K562 (cell line): ENCODE measurements around the gene CHCHD1. TPM values are rescaled to one million over a fixed set of nuclear protein-coding genes. Genes with fewer than 3 reads are reported as not detected.

Source experiments
- ATAC-seq: fragments of 200-7000 bp; cut with Tn5 transposase; 3 replicates; pipeline ENCODE4 v1.9.1; 2020; ENCODE audit warnings: moderate library complexity
- BruUV-seq: library from RNA; stranded (reverse); fragments of 400-500 nt; replicated peaks from 2 replicates; lab custom pipeline; 2021; lab: Mats Ljungman, UMichigan
- CTCF ChIA-PET: fragments of 300-600 bp; formaldehyde crosslinking; extraction: SDS; loops from one replicate; lab custom pipeline; 2021; ENCODE audit warnings: low intra/inter-chr PET ratio; lab: Yijun Ruan, JAX
- POLR2A ChIA-PET: fragments of 300-600, 350-650 bp; sonication (Branson Sonifier 250); formaldehyde crosslinking; extraction: SDS; loops from one replicate; lab custom pipeline; 2021; ENCODE audit warnings: antibody characterized with exemption, inconsistent platforms; lab: Yijun Ruan, JAX
- DNase-seq, 4 experiments: peaks; one replicate each; pipeline versions ENCODE4 v3.0.0 to v3.0.0-alpha.2; 2011 to 2018; ENCODE audit warnings: low spot score in 3 of 4, mixed read lengths in 3 of 4; ENCODE audit errors: extremely low read depth in 1 of 4
- FAIRE-seq: peaks from 2 replicates; lab custom pipeline; 2011; peaks lifted over from hg19 to GRCh38; lab: Jason Lieb, UNC
- H2AFZ ChIP-seq: 2 replicates; pipeline ENCODE4 v1.6.0; 2011; ENCODE audit warnings: low read depth, low read length, control low read depth, inconsistent platforms
- H3K27ac ChIP-seq: fragments of 200-600 bp; 3 replicates; pipeline ENCODE4 v1.8.0; 2011; ENCODE audit warnings: low read depth, mild to moderate bottlenecking, control low read depth, inconsistent platforms, low read length, moderate library complexity, mixed read lengths; ENCODE audit errors: extremely low read depth
- H3K27me3 ChIP-seq, 2 experiments: fragments of 300-600 bp in 1 of 2; 2 replicates in 1 of 2; 3 replicates in 1 of 2; pipeline versions ENCODE4 v1.6.0 to v1.8.0; 2011; ENCODE audit warnings: inconsistent platforms in 2 of 2, low read length in 2 of 2, mild to moderate bottlenecking in 1 of 2, mixed read lengths in 1 of 2, moderate library complexity in 1 of 2; ENCODE audit not compliant: control insufficient read depth in 2 of 2, insufficient read depth in 2 of 2
- H3K36me3 ChIP-seq: fragments of 300-600 bp; 3 replicates; pipeline ENCODE4 v1.8.0; 2011; ENCODE audit warnings: mild to moderate bottlenecking, low read length, inconsistent platforms; ENCODE audit not compliant: control insufficient read depth, insufficient read depth
- H3K4me1 ChIP-seq, 2 experiments: fragments of 200-600 bp in 1 of 2; replicated peaks in 1 of 2; 2 replicates in 1 of 2; 3 replicates in 1 of 2; pipeline versions ENCODE4 v1.5.1 to v1.8.0; 2011; ENCODE audit warnings: inconsistent platforms in 2 of 2, low read length in 2 of 2, mild to moderate bottlenecking in 1 of 2, mixed read lengths in 1 of 2, moderate library complexity in 1 of 2; ENCODE audit not compliant: control insufficient read depth in 2 of 2, insufficient read depth in 2 of 2
- H3K4me2 ChIP-seq: 2 replicates; pipeline ENCODE4 v1.6.1; 2011; ENCODE audit warnings: low read length, control low read depth, inconsistent platforms, mixed read lengths; ENCODE audit not compliant: insufficient read depth
- H3K4me3 ChIP-seq: fragments of 200-600 bp; sonication (generic), shearing (Covaris generic); 2 replicates; pipeline ENCODE4 v1.5.1; 2016; ENCODE audit warnings: control low read depth, inconsistent platforms
- H3K79me2 ChIP-seq: fragments of 200-600 bp; 3 replicates; pipeline ENCODE4 v1.8.0; 2011; ENCODE audit warnings: low read length, inconsistent platforms; ENCODE audit not compliant: control insufficient read depth, insufficient read depth
- H3K9ac ChIP-seq, 2 experiments: 2 replicates each; pipeline versions ENCODE4 v1.6.0 to v1.6.1; 2011; ENCODE audit warnings: low read depth in 2 of 2, low read length in 2 of 2, control low read depth in 1 of 2, inconsistent platforms in 1 of 2, mild to moderate bottlenecking in 1 of 2, mixed read lengths in 1 of 2; ENCODE audit not compliant: insufficient read depth in 1 of 2
- H3K9me1 ChIP-seq: one replicate; pipeline ENCODE4 v1.6.0; 2011; ENCODE audit warnings: inconsistent platforms, mild to moderate bottlenecking, low read length, moderate library complexity; ENCODE audit not compliant: control insufficient read depth, insufficient read depth
- H3K9me3 ChIP-seq: replicated peaks from 2 replicates; pipeline ENCODE4 v1.5.1; 2011; ENCODE audit warnings: low read depth, low read length, inconsistent platforms; ENCODE audit not compliant: control insufficient read depth, insufficient read depth
- H4K20me1 ChIP-seq: replicated peaks from 2 replicates; pipeline ENCODE4 v1.6.1; 2011; ENCODE audit warnings: low read length, inconsistent platforms, mixed read lengths; ENCODE audit not compliant: control insufficient read depth, insufficient read depth
- CBFA2T3 ChIP-seq: fragments of 450-650 bp; IDR thresholded peaks from 2 replicates; pipeline ENCODE4 v1.6.1; 2017
- COPS2 ChIP-seq: fragments of 450-650 bp; conservative IDR thresholded peaks from 2 replicates; pipeline ENCODE4 v1.6.1; 2016; ENCODE audit warnings: mild to moderate bottlenecking, moderate library complexity
- MTA3 ChIP-seq: fragments of 450-650 bp; formaldehyde crosslinking; IDR thresholded peaks from 2 replicates; pipeline ENCODE4 v1.6.1; 2017; ENCODE audit warnings: mild to moderate bottlenecking, borderline replicate concordance
- POLR2A ChIP-seq: fragments of 450-650 bp; conservative IDR thresholded peaks from 2 replicates; pipeline ENCODE4 v1.6.1; 2016
- POLR2AphosphoS5 ChIP-seq: IDR thresholded peaks from 2 replicates; pipeline ENCODE4 v1.6.1; 2011; ENCODE audit warnings: mild to moderate bottlenecking, low read depth, low read length, moderate library complexity; ENCODE audit not compliant: control insufficient read depth, insufficient read depth
- RBFOX2 ChIP-seq: fragments of 200-400 bp; formaldehyde crosslinking; IDR thresholded peaks from 2 replicates; pipeline ENCODE4 v1.6.1; 2017; ENCODE audit warnings: low read depth, mild to moderate bottlenecking, low read length, moderate library complexity
- RBM25 ChIP-seq: fragments of 200-400 bp; formaldehyde crosslinking; IDR thresholded peaks from 2 replicates; pipeline ENCODE4 v1.6.1; 2018; ENCODE audit warnings: low read length, low read depth, moderate library complexity; ENCODE audit not compliant: severe bottlenecking
- RERE ChIP-seq: sonication (generic); formaldehyde crosslinking; IDR thresholded peaks from 2 replicates; pipeline ENCODE4 v1.8.0; 2023; ENCODE audit warnings: missing genetic modification reagents, mild to moderate bottlenecking, borderline replicate concordance
- RNF219 ChIP-seq: fragments of 250-450 bp; sonication (Bioruptor Pico); IDR thresholded peaks from 2 replicates; pipeline ENCODE4 v1.5.0; 2022; ENCODE audit warnings: mild to moderate bottlenecking
- SRSF1 ChIP-seq: fragments of 200-400 bp; formaldehyde crosslinking; IDR thresholded peaks from 2 replicates; pipeline ENCODE4 v1.6.1; 2017; ENCODE audit warnings: mild to moderate bottlenecking, low read depth, low read length, moderate library complexity
- STAT5B ChIP-seq: fragments of 250-450 bp; sonication (Bioruptor Pico); IDR thresholded peaks from 2 replicates; pipeline ENCODE4 v1.8.0; 2021; ENCODE audit warnings: mild to moderate bottlenecking, inconsistent platforms
- ZNF41 ChIP-seq: fragments of 250-450 bp; sonication (Bioruptor Pico); conservative IDR thresholded peaks from 2 replicates; pipeline ENCODE4 v1.4.0; 2020; ENCODE audit warnings: mild to moderate bottlenecking
- ZNF717 ChIP-seq: fragments of 250-450 bp; sonication (Bioruptor Pico); IDR thresholded peaks from 2 replicates; pipeline ENCODE4 v1.5.0; 2021
- WGBS: fragments of 100-300 bp; shearing (Covaris generic); methylation state at CpG from one replicate; pipeline ENCODE4 v1.1.6; 2016; ENCODE audit warnings: low coverage, mixed read lengths; ENCODE audit not compliant: insufficient coverage; ENCODE audit errors: missing lambda C conversion rate; 5-methylcytosine and 5-hydroxymethylcytosine counted together
- in situ Hi-C: fragments of 300-500 bp; cut with MboI; formaldehyde crosslinking; loops from 4 replicates; pipeline ENCODE4 v1.15.0; 2018; ENCODE audit warnings: inconsistent platforms, mixed read lengths
- intact Hi-C: fragments of 100-400 bp; cut with micrococcal nuclease; formaldehyde crosslinking; loops from 2 replicates; pipeline ENCODE4 v1.14.2; 2022
- polyA plus RNA-seq, 8 experiments: library from polyadenylated mRNA; depleted of rRNA in 4 of 8; stranded (reverse) in 5 of 8; unstranded in 3 of 8; fragments of >200 nt; fragmentation: Nextera tagmentation in 2 of 8; fragmentation: Illumina TruSeq in 1 of 8; extraction: Ambion mirVana in 2 of 8; extraction: Trizol in 1 of 8; gene quantifications; 2 replicates each; pipeline versions ENCODE4 v1.2.1 to v1.2.3, GENCODE V29; 2011 to 2014; ENCODE audit warnings: inconsistent platforms in 1 of 8, missing spikeins in 1 of 8
- total RNA-seq, 7 experiments: library from RNA; depleted of rRNA in 6 of 7; stranded (reverse); fragments of >200 nt in 6 of 7; fragmentation: Illumina TruSeq in 2 of 7; extraction: Trizol in 2 of 7; gene quantifications; 2 replicates each; pipeline versions ENCODE4 v1.2.1 to v1.2.3, GENCODE V29; 2011 to 2021; ENCODE audit warnings: low replicate concordance in 1 of 7

The CHCHD1 gene
- total and polyA plus RNA-seq, 9 of the 15 experiments (the other 6 are each of a cell fraction or from before 2014, with no cell fraction given) = 52.9 to 126 (median 83.4) TPM

DNA sequence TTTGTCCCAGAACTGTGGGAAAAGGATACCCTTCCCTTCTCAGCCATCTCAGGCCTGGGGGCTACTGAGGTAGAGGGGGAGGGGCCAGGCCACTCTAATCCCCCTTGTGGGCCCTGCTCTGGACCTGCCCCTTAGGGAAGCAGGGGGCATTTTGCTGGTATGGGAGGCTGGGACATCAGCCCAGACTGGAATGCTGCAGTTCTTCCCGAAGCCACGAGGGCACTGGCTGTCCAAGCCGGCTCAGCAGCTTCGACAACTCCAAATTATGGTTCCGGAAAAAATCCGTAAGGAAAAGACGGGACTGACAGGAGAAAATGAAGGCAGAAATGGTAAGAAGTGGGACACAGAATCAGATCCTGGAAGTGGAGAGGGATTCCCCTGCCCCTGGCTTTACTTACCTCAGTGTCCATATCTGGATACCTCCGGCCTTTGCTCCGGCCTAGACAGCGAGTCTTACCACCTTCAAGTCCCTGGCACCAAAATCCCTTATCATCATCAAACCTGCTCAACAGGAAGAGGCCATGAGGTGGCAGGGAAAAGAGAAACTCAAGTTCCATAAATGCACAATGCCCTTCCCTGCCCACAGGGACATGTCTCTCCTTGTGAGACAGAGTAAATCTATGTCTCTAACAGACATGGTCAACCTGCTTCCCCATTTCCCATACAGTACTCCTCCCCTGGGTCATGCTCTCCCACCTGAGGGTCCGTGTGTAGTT lies 20.6 kb downstream of the CHCHD1 start:
- intact Hi-C loops (no loop called here), in situ Hi-C loops (no loop called here)
- H2AFZ ChIP-seq = no peak overlapping the region
- no peaks in the 10 kb centered on the region for H3K79me2 ChIP-seq
- peaks cover 93% of the 10 kb centered on the region for H3K36me3 ChIP-seq
- H4K20me1 ChIP-seq = peaks cover 5% of the 10 kb centered on the region
- TSS peak; percentile 12 for BruUV-seq
- DNase-seq (no peak), ATAC-seq (no peak), FAIRE-seq (no peak)
- WGBS = 90% methylated on average over 11 of the region's 11 CpGs
- H3K4me3 ChIP-seq = no peak overlapping the region
- H3K9ac ChIP-seq = peak overlapping the region in 1 of 2 experiments; percentile 49; a peak in 1 of 4 replicates
- peaks cover 0 to 13% of the 10 kb centered on the region in 2 experiments; a peak in 3 of 5 replicates for H3K4me1 ChIP-seq
- H3K9me3 ChIP-seq = no peaks in the 10 kb centered on the region
- ChIA-PET POLR2A (interaction anchor here (0.7 to 0.9 kb wide), 2 partner anchors 16 to 1057 kb away, joined by 3 to 4 read pairs; no protein-coding TSS in a partner anchor), CTCF (no interaction called here)
- no peaks in the 10 kb centered on the region for H3K27me3 ChIP-seq
- no peak overlapping the region for H3K4me2 ChIP-seq
- no peak overlapping the region for H3K27ac ChIP-seq
- H3K9me1 ChIP-seq = peaks cover 5% of the 10 kb centered on the region
- TF ChIP-seq POLR2A (no peak), STAT5B (no peak), RNF219 (CRISPR knock-in tag) (no peak), ZNF41 (CRISPR knock-in tag) (no peak), MTA3 (no peak), RBFOX2 (0 out of 2 replicates have a peak, but pooled peaks have one; percentile 17), SRSF1 (no peak), CBFA2T3 (no peak), POLR2AphosphoS5 (peak; percentile 5; the same call in 1 of the 2 replicates), COPS2 (no peak), RERE (CRISPR knock-in tag) (no peak), RBM25 (no peak), ZNF717 (CRISPR knock-in tag) (no peak)
